NAMALWA (cell line): ENCODE results near the gene MAPK13.
"Not testable (repeated sequence)": the region's sequence is repeated elsewhere in the genome, so short reads cannot be mapped to it uniquely, and the experiment has no call there.

Source experiments
- DNase-seq: peaks from one replicate; pipeline ENCODE4 v3.0.0-alpha.2; 2015; ENCODE audit warnings: low spot score

The MAPK13 gene

DNA sequence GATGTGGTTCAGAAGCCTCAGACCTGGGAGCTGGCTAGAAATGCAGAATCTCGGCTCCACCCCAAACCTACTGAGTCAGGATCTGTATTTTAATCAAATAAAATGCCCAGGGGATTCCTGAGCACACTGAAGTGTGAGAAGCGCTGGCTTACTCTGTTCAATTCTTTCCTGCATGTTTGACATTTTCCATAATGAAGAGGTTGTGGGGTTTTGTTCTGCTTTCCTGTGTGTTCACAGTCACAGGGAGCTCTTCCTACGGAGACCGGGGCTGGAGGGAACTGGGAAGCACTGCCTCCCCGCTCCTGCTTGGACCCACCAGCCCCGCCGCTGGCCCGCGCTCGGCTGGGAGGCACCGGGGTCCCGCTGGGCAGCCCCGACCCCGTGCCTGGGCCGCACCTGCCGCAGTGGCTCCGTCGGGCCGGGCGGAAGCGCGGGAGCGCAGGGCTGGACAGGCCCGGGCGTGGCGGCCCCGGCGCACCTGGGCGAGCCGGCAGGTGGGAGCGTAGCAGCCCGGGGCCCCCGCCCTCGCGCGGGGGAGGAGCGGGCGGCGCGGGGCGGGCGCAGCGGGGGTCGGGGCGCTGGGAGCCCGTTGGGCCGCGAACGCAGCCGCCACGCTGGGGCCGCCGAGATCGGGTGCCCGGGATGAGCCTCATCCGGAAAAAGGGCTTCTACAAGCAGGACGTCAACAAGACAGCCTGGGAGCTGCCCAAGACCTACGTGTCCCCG, at the start of gene MAPK13:
Gene MAPK13 (plus strand): TSS at position 573 of the 726 bp plus-strand sequence. CDS start 70 bp downstream, at position 643.
- DNase-seq: no peak

DNA sequence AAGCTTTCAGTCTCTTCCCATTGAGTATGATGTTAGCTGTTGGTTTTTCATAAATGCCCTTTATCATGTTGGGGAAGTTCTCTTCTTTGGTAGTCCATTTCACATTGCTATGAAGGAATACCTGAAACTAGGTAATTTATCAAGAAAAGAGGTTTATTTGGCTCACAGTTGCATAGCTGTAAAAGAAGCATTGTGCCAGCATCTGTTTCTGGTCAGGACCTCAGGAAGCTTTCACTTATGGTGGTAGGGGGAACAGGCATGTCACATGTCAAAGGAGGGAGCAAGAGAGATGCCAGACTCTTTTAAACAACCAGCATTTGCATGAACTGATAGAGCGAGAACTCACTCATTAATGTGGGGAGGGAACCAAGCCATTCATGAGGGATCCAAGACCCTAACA, 48.0 kb upstream of the MAPK13 start:
- DNase-seq: no peak

DNA sequence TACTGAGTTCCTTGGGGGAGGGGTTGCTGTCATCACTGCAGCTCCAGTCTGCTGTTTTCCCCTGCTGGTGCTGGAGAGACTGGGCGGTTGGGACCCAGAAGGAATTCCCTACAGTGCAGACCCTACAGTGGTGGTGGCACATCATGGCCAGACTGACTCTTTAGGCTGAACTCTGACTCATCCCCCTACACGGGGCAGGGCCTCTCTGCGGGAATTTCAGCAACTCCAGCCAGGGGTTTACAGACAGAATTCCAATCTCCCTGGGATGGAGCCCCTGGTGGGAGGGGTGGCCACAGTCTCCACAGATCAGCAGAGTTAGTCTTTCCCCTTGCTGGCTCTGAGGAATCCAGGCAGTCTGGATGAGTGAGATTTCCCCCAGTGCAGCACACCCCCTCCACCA, 46.9 kb upstream of the MAPK13 start:
- no peak for DNase-seq

DNA sequence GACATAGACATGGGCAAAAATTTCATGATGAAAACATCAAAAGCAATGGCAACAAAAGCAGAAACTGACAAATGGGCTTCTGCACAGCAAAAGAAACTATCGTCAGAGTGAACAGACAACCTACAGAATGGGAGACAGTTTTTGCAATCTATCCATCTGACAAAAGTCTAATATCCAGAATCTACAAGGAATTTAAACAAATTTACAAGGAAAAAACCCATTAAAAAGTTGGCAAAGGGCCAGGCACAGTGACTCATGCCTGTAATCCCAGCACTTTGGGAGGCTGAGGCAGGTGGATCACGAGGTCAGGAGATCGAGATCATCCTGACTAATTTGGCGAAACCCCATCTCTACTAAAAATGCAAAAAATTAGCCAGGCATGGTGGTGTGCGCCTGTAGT, 42.1 kb upstream of the MAPK13 start:
- not testable (repeated sequence) for DNase-seq

DNA sequence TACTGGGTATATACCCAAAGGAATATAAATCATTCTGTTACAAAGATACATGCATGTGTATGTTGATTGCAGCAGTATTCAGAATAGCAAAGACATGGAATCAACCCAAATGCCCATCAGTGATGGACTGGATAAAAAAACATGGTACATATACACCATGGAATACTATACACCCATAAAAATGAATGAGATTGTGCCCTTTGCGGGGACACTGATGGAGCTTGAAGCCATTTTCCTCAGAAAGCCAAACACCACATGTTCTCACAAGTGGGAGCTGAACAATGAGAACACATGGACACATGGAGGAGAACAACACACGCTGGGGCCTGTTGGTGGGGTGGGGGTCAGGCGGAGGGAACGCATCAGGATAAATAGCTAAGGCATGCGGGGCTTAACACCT, 41.3 kb upstream of the MAPK13 start:
- no peak for DNase-seq

DNA sequence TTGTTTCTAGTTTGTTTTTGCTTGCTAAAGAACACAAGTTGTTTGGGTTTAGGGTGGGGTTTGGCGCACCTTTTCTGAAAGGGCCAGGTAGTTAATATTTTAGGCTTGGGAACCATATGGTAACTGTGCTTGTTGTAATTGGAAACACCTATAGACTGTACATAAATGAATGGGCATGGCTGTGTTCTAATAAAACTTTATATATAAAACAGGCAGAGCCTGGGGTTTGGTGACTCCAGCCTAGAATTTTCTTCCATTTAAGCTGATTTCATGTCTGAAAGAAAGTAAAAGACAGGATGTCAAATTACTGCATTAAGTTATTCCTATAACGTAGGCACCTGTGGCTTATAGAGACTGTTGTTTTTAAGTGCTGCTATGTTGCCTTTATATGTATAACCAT, 36.1 kb upstream of the MAPK13 start:
- no peak for DNase-seq

DNA sequence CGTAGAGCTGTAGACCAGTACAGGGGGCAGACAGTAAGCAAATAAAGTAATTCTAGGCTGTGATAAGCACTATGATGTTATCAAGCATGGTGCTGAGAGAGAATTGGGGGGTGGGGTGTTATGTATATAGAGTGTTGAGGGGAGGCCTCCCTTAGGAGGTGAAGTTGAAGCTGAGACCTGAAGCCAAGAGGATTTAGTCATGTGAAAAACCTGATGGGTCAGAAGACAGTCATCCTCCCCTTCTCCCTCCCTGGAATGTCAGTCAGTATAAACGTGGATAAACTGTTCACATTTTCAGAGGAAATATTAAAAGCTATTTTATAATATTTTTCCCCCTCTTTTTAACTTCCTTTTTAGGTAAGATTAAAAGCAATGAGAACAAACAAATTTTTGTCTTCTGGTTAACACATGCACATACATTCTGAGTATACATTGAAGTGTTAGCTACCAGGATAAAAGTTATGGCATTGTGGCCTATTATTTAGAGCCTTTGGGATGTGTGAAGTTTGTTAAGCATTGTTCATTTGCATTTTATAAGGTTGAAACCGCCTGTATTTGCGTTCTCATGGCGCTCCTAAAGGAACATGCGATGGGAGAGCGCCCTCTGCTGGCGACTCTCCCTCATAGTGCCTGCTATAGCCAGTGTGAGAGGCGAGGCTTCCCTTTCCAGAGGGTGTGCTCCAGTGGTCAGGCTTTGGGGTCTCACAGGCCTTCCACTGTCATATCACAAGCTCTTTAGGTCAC, 35.4 kb upstream of the MAPK13 start:
- peak; percentile 88 for DNase-seq

DNA sequence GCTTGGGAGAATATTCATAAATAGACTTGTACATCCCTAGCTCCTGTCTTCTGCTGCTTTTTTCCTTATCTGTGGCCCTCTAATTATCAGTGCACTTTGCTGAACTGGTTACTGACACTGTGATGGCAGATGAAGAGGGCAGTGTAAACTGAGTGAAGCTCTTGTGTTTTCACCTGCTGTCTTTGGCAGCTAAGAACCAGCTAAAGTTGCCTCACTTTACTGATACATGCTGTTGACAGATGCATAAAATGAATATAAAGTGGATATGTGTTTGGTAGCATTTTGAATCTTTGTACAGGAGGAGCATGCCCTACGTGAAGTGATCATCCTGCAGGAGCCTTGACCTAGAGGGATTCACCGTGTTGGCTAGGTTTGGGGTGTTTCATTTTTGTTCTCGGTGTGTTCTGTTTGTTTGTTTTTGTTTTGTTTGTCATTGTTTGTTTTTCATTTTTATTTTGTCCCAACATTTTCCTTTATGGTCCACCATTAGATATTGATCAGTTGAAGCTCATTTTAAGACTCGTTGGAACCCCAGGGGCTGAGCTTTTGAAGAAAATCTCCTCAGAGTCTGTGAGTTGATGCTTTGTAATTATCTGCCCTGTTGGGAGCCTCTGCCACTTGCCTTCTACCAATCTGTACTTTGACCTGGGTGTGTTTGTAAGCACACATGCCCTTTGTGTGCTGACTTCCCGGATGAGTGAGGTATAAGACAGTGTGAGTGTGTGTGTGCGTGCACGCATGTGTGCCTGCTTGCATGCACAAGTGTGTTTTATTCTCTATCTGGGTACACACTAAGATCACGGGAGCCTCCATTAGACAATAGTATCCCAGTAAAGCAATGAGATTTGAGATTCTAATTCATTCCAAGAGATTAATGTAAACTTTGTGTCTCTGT, 34.6 kb upstream of the MAPK13 start:
- DNase-seq: no peak

DNA sequence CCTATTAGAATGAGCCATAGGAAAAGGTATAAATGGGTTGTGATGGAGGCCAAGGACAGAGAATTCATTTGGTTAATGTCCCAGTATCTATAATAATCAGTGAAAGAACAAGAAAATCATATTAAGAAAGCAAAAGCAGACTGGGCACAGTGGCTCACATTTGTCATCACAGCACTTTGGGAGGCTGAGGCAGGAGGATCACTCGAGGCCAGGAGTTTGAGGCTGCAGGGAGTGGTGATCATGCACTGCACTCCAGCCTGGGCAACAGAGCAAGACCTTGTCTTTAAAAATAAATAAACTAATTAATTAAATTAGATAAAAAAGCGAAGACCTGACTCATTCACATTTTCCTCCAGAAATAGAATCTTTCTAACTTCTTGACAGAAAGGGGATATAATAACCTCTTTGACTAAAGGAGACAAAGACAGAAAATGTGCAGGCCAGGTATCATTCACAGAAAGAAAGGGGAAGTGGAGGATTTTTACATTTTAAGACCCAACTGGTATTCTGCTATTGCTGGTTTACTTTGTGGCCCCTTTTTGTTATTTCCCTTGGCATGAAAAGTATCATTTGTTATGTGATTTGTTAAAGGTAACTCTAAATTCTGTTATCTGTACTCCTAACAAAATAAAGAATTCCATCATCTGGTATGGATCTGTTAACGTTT, 31.9 kb upstream of the MAPK13 start:
- DNase-seq: no peak

DNA sequence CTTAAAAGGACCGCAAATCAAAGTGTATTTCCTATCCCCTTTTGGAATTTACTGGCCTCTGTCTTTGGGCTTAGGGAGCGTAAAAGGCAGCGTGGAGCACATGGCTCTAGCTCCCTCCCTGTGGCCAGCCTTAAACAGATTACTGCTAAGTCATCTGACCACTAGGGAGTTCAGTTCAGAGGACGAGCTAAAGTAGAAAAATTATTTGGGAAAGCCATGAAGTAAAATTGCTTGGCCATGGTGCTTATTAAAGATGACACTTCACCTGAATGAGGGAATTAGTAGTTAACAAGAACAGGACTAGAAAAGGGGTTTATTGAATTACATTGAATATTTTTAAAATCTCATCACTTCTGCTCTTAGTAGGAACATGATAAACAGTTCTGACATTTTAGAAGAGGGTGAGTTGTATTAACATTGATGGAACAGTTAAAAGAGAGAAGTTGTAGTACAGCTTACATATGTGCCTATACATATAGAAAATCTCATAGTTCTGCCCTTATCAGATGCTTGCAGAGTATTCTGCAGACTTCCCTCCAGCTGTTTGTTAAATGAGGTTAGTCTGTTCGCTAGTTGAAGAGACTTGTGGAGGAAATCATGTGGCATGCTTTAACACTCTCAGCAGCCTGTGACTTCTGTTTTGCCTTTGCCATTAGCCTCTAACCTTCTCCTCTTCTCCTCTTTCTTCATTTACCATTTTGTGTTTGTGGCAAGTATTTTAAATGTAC, 31.2 kb upstream of the MAPK13 start:
- no peak for DNase-seq

DNA sequence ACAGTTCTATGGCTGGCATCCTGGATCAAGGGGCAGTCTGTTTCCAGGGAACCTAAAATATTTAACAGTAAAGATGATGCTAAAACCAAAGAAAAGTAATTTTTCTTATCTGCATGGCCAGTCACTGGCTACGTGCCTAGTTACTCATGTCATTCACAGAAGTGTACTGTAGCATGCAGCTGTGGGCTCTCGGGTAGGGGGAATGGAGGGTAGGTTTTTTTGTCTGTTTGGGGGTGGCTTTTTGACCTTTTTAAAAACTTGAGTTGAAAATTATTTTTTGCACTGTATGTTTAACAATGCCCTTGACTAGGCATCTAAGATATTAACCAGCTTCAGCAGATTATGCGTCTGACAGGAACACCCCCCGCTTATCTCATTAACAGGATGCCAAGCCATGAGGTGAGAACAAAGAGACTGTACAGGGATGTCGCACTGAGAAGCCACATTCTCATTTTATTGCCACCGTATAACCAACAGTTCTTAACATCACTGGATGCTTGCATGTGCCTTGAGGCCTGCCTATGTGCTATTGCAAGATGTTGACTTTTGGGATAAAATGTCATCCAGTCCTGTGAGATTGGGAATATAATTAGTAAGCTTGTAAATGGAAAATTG, 30.3 kb upstream of the MAPK13 start:
- no peak for DNase-seq

DNA sequence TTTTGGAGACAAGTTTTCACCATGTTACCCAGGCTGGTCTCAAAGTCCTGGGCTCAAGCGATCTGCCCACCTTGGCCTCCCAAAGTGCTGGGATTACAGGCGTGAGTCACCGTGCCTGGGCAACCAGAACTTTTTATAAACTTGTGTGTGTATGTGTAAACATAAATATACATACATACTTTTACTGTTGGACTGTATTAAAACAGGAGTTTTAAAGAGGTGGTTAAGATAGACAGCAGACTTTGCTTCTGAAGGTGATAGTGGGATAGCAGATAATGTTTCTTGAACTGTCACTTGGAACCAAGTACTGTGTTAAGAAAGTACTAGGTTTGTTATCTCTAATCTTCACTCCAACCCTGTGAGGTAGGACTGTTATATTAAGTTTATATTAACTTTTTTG, 28.6 kb upstream of the MAPK13 start:
- no peak for DNase-seq

DNA sequence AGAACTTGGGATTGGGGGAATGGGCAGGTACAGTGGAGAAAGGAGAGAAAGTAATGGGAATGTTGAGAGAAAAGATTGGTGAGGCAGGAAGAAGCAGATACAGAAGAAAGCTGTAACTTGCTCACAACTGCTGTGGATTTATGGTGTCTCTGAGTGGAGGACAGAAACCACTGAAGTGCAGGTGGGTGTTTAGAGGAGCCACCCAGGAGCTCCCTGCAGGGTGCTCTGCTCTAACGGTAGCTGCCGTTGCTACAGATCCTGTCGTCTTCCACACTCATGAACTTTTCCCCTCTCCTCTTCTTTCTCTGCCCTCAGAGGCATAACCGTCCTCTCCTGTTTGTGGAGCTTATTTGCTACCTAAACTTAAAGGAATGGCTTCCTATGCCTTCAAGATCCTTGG, 27.5 kb upstream of the MAPK13 start:
- no peak for DNase-seq

DNA sequence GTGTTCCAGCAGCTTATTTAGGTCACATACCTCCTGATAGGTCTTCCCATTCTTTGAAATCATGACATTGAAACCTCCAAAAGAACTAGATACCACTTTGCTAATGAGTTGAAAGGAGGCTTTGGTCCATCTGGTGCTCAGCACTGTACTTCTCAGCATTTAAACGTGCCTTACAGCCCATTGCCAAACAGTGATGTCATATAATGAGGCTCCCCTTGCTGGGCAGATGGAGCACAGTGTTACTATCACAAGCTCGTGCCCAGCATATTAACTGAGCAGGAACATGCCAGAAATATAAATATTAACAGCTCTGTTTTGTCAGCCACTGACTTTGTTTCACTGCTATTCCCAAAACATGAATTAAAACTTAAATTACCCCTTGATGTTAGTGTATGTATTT, 25.5 kb upstream of the MAPK13 start:
- no peak for DNase-seq

DNA sequence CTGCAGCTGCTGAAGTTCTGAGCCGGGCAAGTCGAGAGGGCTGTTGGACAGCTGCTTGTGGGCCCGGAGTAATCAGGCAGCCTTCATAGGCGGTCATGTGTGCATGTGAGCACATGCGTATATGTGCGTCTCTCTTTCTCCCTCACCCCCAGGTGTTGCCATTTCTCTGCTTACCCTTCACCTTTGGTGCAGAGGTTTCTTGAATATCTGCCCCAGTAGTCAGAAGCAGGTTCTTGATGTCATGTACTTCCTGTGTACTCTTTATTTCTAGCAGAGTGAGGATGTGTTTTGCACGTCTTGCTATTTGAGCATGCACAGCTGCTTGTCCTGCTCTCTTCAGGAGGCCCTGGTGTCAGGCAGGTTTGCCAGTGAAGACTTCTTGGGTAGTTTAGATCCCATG, 21.2 kb upstream of the MAPK13 start:
- peak; percentile 84 for DNase-seq

DNA sequence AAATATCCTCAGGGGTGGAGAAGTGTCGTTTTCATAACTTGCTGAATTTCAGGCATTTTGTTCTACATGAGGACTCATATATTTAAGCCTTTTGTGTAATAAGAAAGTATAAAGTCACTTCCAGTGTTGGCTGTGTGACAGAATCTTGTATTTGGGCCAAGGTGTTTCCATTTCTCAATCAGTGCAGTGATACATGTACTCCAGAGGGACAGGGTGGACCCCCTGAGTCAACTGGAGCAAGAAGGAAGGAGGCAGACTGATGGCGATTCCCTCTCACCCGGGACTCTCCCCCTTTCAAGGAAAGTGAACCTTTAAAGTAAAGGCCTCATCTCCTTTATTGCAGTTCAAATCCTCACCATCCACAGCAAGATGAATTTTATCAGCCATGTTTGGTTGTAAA, 20.3 kb upstream of the MAPK13 start:
- DNase-seq: no peak

DNA sequence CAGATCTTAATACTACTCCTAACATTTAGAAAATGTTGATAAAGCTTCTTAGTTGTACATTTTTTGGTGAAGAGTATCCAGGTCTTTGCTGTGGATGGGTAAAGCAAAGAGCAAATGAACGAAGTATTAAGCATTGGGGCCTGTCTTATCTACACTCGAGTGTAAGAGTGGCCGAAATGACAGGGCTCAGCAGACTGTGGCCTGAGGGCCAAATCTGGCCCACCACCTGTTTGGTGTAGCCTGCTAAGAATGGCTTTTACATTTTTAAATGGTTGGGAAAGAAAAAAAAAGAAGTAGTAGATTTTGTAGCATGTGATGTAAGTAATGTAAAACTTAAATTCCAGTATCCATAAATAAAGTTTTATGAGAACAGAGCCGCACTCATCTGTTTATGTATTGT, 19.4 kb upstream of the MAPK13 start:
- DNase-seq: no peak

DNA sequence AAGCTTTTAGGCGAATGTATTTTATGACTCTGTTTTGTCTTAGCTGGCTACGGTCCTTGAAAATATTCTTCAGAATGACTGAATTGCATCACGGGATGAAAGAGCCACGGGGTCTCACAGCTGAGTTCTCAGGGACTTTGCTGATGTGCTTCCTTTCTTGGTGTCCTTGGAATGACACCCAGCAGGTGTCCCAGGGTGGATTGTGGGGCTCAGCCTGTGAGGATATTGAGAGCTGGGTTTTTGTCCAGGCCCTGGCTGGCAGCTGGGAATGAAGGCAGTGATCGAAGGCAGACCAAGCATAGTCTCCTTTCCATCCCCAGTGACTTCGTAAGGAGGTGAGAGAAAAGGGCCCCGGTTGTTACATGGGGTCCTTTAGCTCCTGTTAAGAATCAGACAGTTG, 18.8 kb upstream of the MAPK13 start:
- no peak for DNase-seq

DNA sequence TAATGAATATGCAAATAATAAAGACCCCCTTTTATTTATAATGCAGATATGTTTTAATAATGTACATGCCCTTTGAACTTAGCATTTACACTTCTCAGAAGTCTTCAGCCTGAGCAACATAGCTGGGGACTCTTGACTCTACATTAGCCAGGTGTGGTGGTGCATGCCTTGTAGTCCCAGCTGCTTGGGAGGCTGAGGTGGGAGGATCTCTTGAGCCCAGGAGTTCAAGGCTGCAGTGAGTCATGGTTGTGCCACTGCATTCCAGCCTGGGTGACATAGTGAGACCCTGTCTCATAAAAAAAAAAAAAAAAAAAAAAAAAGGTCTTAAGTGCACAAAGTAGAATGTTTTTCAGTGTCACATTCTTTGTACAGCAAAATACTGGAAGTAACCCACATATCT, 17.3 kb upstream of the MAPK13 start:
- DNase-seq: no peak

DNA sequence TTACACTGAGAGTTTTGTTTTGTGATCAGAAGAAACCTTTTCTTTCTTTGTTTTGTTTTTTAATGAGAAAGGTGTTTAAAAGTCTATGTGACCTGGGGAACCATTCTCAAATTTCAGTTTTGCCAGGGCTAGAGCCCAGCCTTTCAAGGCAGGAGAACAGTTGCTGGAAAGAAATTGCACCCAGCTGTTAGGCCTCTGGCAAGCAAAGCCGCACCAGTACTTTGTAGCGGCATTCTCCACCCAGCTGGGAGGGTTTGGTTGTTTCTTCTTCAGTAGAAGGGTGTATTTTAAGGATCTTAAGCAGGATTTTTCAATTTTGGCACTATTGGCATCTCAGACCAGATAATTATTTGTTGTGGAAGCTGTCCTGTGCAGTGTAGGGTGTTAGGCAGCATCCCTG, 16.6 kb upstream of the MAPK13 start:
- no peak for DNase-seq

DNA sequence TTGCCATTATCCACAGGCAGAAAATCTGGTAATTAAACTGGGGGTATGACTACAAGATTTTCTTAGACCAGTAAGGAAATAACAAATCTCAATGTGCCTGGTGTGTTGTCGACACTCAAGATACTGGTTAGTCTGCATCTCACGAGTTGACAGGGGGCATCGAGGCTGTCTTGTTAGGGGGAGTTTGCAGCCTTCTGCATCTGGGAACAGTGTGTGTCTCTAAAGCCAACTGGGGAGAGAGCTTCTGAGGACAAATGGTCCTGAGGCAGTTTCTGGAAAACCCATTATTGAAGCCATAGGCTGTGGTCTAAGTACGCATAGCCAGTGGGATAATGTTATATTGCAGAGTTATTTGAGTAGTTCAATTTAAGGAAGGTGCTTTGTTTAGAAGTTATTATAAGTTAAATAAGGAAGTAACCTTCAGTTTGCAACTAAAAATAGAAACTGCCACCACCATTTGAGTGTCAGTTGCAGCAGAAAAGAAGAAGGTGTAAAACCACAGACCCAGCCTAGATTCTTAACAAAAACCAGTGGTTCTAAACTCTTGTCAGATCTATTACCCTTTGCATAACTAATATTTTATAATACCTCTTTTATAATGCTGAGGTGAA, 15.4 kb upstream of the MAPK13 start:
- peak; percentile 74 for DNase-seq
